Heart right ventricle (tissue), 16 donors: Measurements from ENCODE around the gene LASP1. TPM values are rescaled to one million over a fixed set of nuclear protein-coding genes. Genes with fewer than 3 reads are reported as not detected.

ENCODE experiments used
- ATAC-seq, 8 donors: fragments of 200-7000 bp; cut with Tn5 transposase; one replicate each; pipeline ENCODE4 v1.9.1; 2020; ENCODE audit warnings: mild to moderate bottlenecking in 8 of 8, moderate library complexity in 8 of 8, moderate number of reproducible peaks in 1 of 8
- DNase-seq, 2 donors: peaks; one replicate each; pipeline ENCODE4 v3.0.0-alpha.2; 2020
- H3K27ac ChIP-seq, 10 donors: fragments of 200-600 bp; sonication (generic) in 2 of 10; one replicate each; pipeline versions ENCODE4 v1.5.0 to v1.8.0; 2020 to 2022; ENCODE audit warnings: mild to moderate bottlenecking in 3 of 10
- H3K27me3 ChIP-seq, 7 donors: fragments of 200-600 bp; one replicate each; pipeline ENCODE4 v1.8.0; 2021 to 2022; ENCODE audit warnings: mild to moderate bottlenecking in 2 of 7
- H3K36me3 ChIP-seq, 9 donors: fragments of 200-600 bp; sonication (generic) in 1 of 9; one replicate each; pipeline versions ENCODE4 v1.5.0 to v1.8.0; 2020 to 2022; ENCODE audit warnings: mild to moderate bottlenecking in 2 of 9
- H3K4me1 ChIP-seq, 9 donors: fragments of 200-600 bp; sonication (generic) in 1 of 9; one replicate each; pipeline versions ENCODE4 v1.5.0 to v1.8.0; 2020 to 2022; ENCODE audit warnings: mild to moderate bottlenecking in 4 of 9
- H3K4me3 ChIP-seq, 10 donors: fragments of 200-600 bp; sonication (generic) in 2 of 10; one replicate each; pipeline versions ENCODE4 v1.5.0 to v1.8.0; 2020 to 2022; ENCODE audit warnings: mild to moderate bottlenecking in 7 of 10, moderate library complexity in 2 of 10
- H3K9me3 ChIP-seq, 11 donors: fragments of 200-600 bp in 10 of 11; sonication (generic) in 2 of 11; one replicate each; pipeline versions ENCODE4 v1.5.0 to v1.8.0; 2013 to 2022; ENCODE audit warnings: mild to moderate bottlenecking in 2 of 11, control low read depth in 1 of 11, moderate library complexity in 1 of 11
- CTCF ChIP-seq, 9 donors: fragments of 200-600 bp; sonication (generic) in 2 of 9; IDR thresholded peaks; one replicate each; pipeline versions ENCODE4 v1.5.0 to v1.8.0; 2021 to 2022; ENCODE audit warnings: antibody characterized with exemption in 9 of 9, mild to moderate bottlenecking in 5 of 9, moderate library complexity in 1 of 9
- WGBS, 2 donors: extraction: QIAGEN DNeasy Blood & Tissue Kit; methylation state at CpG; one replicate each; pipeline ENCODE4 v1.1.7; 2013; ENCODE audit warnings: inconsistent platforms in 1 of 2; 5-methylcytosine and 5-hydroxymethylcytosine counted together
- intact Hi-C, 10 donors: fragments of 100-400 bp; cut with DNase I; formaldehyde crosslinking; loops; one replicate each; pipeline versions ENCODE4 v1.11.1 to v1.14.2; 2022
- polyA plus RNA-seq, 2 donors: library from polyadenylated mRNA; stranded (reverse); fragments of 200-250 nt; gene quantifications; one replicate each; pipeline ENCODE4 v1.2.3, GENCODE V29; 2013
- total RNA-seq, 10 donors: library from RNA; stranded (reverse); fragmentation: NEBNext Ultra II Directional in 3 of 10; extraction: Animal tissue kit (Norgen Biotek cat#: 25700) in 3 of 10; gene quantifications; one replicate each; pipeline versions ENCODE4 v1.2.1 to v1.2.4, GENCODE V29; 2021 to 2023
- donor health status: Arrhythmogenic right ventricular cardiomyopathy.
- donor health status: ischemic (EF 13 %, LVEDD 7.1; RV severe dilation, severe dysfunction).
- donor health status: healthy with polysubstance abuse.
- donor health status: DM: no; HTN: yes; CAD: no.
- donor health status: DM: no; HTN: no; CAD: no.
- donor health status: ischemic (EF 25% LVEDD 6.9; RV normal size, moderate dysfunction).
- donor health status: ischemic (EF 25% LVEDD 5.7; RV mildly dilated, moderate dysfunction).
- donor health status: healthy.
- donor health status: DM: yes; HTN: yes; CAD: no.
- donor health status: Ischemic cardiomyopathy.
- donor health status: ischemic (EF 35%, LVEDD 5.7; RV mildly dilated, moderate dysfunction).
- donor health status: nonischemic (EF 11% LVEDD 7.7; RV severe dilation, severe dysfunction).
- donor health status: DM: yes; HTN: yes; CAD: no.
- donor health status: PGD.
- donor health status: ischemic (EF 29% LVEDD 5.4; RV normal size, mild dysfunction).
- donor health status: nonischemic (EF 23%, LVEDD 6.1; RV moderate dilation, normal function).

Gene LASP1
- total and polyA plus RNA-seq, 12 donors: 19.5 to 56.9 (median 23.0) TPM

GRCh38 chr17:38920374-38921291, 50.8 kb downstream of the LASP1 start:
- no peak overlapping the region for H3K4me3 ChIP-seq
- intact Hi-C loops: loop anchor here in 1 of 10 donors (5.0 kb wide), 1 partner anchor 53 kb away; no protein-coding TSS in a partner anchor
- H3K27ac ChIP-seq: peak overlapping the region; percentile 15 to 78 (median 57)
- H3K9me3 ChIP-seq: no peaks in the 10 kb centered on the region
- peak; percentile 18 to 56 (median 36) for ATAC-seq
- 49 to 64% methylated on average over 9 of the region's 9 CpGs for WGBS, 2 donors
- H3K27me3 ChIP-seq: no peaks in the 10 kb centered on the region
- no peak for TF ChIP-seq CTCF (IDR thresholded peaks at IDR 0.05)
- DNase-seq: no peak
- H3K36me3 ChIP-seq: peaks cover 0 to 57% (median 33%) of the 10 kb centered on the region in 9 donors
- peaks cover 9 to 68% (median 42%) of the 10 kb centered on the region in 9 donors for H3K4me1 ChIP-seq

- intact Hi-C loops: loop anchor here in 2 of 10 donors (2.0 to 5.0 kb wide), 2 partner anchors 41 to 55 kb away; no protein-coding TSS in a partner anchor
- WGBS, 2 donors: 69 to 74% methylated on average over 13 of the region's 13 CpGs
- no peaks in the 10 kb centered on the region for H3K27me3 ChIP-seq
- H3K4me3 ChIP-seq: no peak overlapping the region
- H3K27ac ChIP-seq: peak overlapping the region in 8 of 10 donors; percentile 46 to 78 (median 61)
- no peaks in the 10 kb centered on the region for H3K9me3 ChIP-seq
- ATAC-seq (peak in 1 of 8 donors; percentile 3), DNase-seq (no peak)
- no peak for TF ChIP-seq CTCF (IDR thresholded peaks at IDR 0.05)
- peaks cover 13 to 77% (median 51%) of the 10 kb centered on the region in 9 donors for H3K4me1 ChIP-seq
- H3K36me3 ChIP-seq: peaks cover 0 to 45% (median 28%) of the 10 kb centered on the region in 9 donors
Observed at GRCh38 chr17:38921756-38922411, 52.0 kb downstream of the LASP1 start.

- intact Hi-C loops: loop anchor here in 2 of 10 donors (2.0 to 5.0 kb wide), 2 partner anchors 42 to 55 kb away; no protein-coding TSS in a partner anchor
Observed at GRCh38 chr17:38922538-38923297, 52.9 kb downstream of the LASP1 start.

More at GRCh38 chr17:38922538-38923297, 52.9 kb downstream of the LASP1 start:
- peak in 3 of 9 donors; percentile 8 to 24 (median 17) for TF ChIP-seq CTCF (IDR thresholded peaks at IDR 0.05)
- H3K4me1 ChIP-seq: peaks cover 13 to 77% (median 54%) of the 10 kb centered on the region in 9 donors
- ATAC-seq (peak; percentile 36 to 67 (median 55)), DNase-seq (peak; percentile 34 to 91)
- no peaks in the 10 kb centered on the region for H3K27me3 ChIP-seq
- no peak overlapping the region for H3K4me3 ChIP-seq
- peak overlapping the region; percentile 1 to 78 (median 50) for H3K27ac ChIP-seq
- H3K36me3 ChIP-seq: peaks cover 0 to 36% (median 21%) of the 10 kb centered on the region in 9 donors
- H3K9me3 ChIP-seq: no peaks in the 10 kb centered on the region
- 48 to 59% methylated on average over 6 of the region's 6 CpGs for WGBS, 2 donors
